ENCODE results near the gene LEFTY1. TPM values are rescaled to one million over a fixed set of nuclear protein-coding genes. Genes with fewer than 3 reads are reported as not detected.
"Not testable (repeated sequence)": the region's sequence is repeated elsewhere in the genome, so short reads cannot be mapped to it uniquely, and the experiment has no call there.

The LEFTY1 gene
- total RNA-seq, 1 donor from 2014 or later = 0.31 TPM

DNA sequence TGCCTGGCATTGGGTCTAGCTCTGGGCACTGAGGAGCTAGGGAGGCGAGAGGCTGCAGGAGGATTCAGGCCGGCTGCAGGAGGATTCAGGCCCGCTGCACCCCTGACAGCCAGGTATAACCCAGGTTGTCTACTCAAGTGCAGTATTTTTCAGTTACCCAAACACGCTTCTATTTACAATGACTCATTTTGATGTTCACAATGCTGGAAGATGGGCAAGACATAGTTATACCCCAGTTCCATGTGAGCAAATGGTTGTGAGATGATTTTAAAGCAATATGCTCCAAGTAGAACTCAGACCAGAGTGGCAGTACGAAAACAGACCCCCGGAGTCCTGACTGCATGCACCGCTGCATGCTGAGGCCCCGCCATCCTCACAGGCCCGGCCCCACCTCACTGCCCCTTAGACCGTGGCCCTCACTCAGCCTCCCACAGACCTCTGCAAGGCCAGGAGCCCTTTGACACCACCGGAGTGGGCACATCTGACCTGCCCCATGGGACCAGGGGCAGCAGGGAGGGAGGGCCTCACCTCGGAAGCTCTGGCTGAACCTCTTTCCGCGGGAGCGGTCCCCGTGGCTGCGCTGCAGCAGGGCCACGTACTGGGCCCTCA lies 553 bp downstream of the LEFTY1 start:
- DNase-seq (ENCODE audit: extremely low spot score, unreplicated experiment) = no peak
- H3K36me3 Mint-ChIP-seq = no peaks in the 10 kb centered on the region
- H3K9me3 Mint-ChIP-seq = no peaks in the 10 kb centered on the region
- H3K27me3 Mint-ChIP-seq = peaks cover 15% of the 10 kb centered on the region
- no peak overlapping the region for H3K27ac Mint-ChIP-seq
- H3K4me3 Mint-ChIP-seq = no peak overlapping the region
- peaks cover 11% of the 10 kb centered on the region for H3K4me1 Mint-ChIP-seq (ENCODE audit: unreplicated experiment)
- no peak for TF ChIP-seq CTCF (conservative IDR thresholded peaks at IDR 0.05)

DNA sequence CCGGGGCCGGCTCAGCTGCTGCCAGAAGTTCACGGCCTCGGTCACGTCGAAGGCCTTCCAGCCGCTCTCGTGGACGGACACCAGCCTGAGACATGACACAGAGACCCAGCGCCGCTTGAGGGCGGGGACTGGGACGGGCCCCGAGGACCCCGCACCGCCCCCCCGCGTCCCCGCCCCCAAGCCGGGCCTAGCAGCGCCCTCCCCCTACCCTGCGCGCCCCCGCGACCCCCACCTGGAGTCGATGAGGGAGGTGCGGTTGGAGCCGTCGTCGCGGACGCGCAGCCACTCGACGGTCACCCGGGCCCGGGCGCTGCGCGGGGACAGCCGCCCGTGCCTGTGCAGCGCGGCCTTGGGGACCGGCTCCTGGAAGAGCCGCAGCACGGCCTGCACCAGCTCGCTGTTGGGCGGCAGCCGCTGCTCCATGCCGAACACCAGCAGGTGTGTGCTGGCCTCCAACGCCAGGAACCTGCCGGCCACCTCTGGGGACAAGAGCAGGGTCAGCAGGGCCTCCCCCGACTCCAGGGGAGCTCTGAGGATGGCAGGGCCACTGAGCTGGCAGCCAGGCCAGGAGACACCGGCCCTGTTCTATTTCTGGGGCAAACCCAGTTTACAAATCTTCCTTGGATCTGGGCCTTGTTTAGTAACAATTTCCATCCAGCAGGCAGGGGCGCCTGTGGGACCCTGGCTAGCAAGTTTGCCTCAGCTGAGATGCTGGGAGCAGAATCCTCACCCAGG lies 1.2 kb downstream of the LEFTY1 start:
- H3K4me3 Mint-ChIP-seq; H3K27ac Mint-ChIP-seq; H3K9me3 Mint-ChIP-seq; H3K36me3 Mint-ChIP-seq; DNase-seq (ENCODE audit: extremely low spot score, unreplicated experiment): not testable (repeated sequence)
- Mint-ChIP-seq H3K4me1 (ENCODE audit: unreplicated experiment) (peaks cover 11% of the 10 kb centered on the region), H3K27me3 (peaks cover 15% of the 10 kb centered on the region)

- DNase-seq (ENCODE audit: extremely low spot score, unreplicated experiment) = no peak
- no peaks in the 10 kb centered on the region for H3K36me3 Mint-ChIP-seq
- H3K4me3 Mint-ChIP-seq = no peak overlapping the region
- no peak overlapping the region for H3K27ac Mint-ChIP-seq
- peaks cover 15% of the 10 kb centered on the region for H3K27me3 Mint-ChIP-seq
- H3K9me3 Mint-ChIP-seq = no peaks in the 10 kb centered on the region
- peaks cover 11% of the 10 kb centered on the region for H3K4me1 Mint-ChIP-seq (ENCODE audit: unreplicated experiment)
- no peak for TF ChIP-seq CTCF (conservative IDR thresholded peaks at IDR 0.05)
Measured at GRCh38 chr1:225887030-225887314, 2.0 kb downstream of the LEFTY1 start.

DNA sequence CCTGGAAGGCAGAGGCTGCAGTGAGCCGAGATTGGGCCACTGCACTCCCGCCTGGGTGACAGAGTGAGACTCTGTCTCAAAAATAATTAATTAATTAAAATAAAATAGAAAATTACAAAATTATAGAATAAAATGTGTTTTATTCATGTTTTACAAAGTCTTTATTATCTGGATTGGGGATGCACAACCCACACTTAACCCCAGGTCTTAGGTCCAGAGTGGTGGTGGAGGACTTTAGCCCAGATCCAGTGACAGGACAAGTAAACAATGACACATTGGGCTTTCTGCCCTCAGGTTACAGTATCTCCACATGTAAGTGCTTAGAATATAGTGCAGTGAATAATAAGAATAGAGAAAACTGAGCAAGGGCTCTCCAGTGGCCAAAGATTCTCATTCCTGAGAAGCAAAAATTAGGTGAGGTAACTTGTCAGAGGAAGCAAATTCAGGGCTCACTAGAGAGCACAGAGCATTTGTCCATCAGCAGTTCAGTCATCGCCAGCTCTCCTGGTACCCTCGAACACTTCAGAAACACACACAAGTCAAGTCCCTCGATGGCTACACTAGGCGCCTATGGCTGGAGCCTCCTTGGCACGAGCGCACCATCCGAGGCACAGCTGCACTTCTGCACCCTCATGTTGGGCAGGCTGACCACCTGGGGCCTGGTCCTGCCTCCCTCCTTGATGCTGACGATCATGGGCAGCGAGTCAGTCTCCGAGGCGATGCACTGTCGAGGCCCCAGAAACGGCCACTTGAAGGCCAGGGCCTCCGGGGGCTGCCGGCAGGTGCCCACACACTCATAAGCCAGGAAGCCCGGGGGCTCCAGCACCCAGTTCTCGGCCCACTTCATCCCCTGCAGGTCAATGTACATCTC lies 2.6 kb downstream of the LEFTY1 start:
- Mint-ChIP-seq H3K4me1 (ENCODE audit: unreplicated experiment) (peaks cover 11% of the 10 kb centered on the region), H3K9me3 (no peaks in the 10 kb centered on the region), H3K27me3 (peaks cover 15% of the 10 kb centered on the region), H3K27ac (no peak overlapping the region), H3K36me3 (no peaks in the 10 kb centered on the region), H3K4me3 (no peak overlapping the region)
- DNase-seq (ENCODE audit: extremely low spot score, unreplicated experiment) = no peak
- no peak for TF ChIP-seq CTCF (conservative IDR thresholded peaks at IDR 0.05)

DNA sequence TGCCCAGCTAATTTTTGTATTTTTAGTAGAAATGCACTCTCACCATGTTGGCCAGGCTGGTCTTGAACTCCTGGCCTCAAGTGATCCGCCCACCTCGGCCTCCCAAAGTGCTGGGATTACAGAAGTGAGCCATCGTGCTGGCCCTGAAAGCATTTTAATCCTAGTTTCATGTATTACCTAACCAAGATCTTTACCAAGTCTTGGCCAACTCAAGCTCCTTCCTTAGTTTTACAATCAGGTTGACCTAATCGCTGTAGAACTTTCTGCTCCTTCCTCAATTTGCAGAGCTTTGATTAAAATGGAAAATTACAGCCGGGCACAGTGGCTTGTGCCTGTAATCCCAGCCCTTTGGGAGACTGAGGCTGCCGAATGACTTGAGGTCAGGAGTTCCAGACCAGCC lies 3.6 kb downstream of the LEFTY1 start:
- H3K27ac Mint-ChIP-seq = no peak overlapping the region

More for the DNA sequence above, 3.6 kb downstream of the LEFTY1 start:
- no peak for DNase-seq (ENCODE audit: extremely low spot score, unreplicated experiment)
- Mint-ChIP-seq H3K9me3 (no peaks in the 10 kb centered on the region), H3K36me3 (no peaks in the 10 kb centered on the region), H3K4me3 (no peak overlapping the region), H3K27me3 (peaks cover 15% of the 10 kb centered on the region), H3K4me1 (ENCODE audit: unreplicated experiment) (peaks cover 18% of the 10 kb centered on the region)
- TF ChIP-seq CTCF (conservative IDR thresholded peaks at IDR 0.05) = no peak
